ENCODE data around the gene HOXC4.

HOXC4 gene

GRCh38 chr12:54016051-54016450, 37.6 kb upstream of the HOXC4 start:
- DNase-seq, result no peak

GRCh38 chr12:54016478-54016964, 37.1 kb upstream of the HOXC4 start:
- no peak for DNase-seq

GRCh38 chr12:54017027-54017788, 36.4 kb upstream of the HOXC4 start:
- DNase-seq, result no peak

GRCh38 chr12:54017878-54018467, 35.7 kb upstream of the HOXC4 start:
- DNase-seq, result peak; percentile 78

GRCh38 chr12:54018468-54018984, 35.1 kb upstream of the HOXC4 start:
- DNase-seq, result no peak

- DNase-seq, result no peak
Measured at GRCh38 chr12:54019091-54019811, 34.4 kb upstream of the HOXC4 start.

- no peak for DNase-seq
Measured at GRCh38 chr12:54019924-54020590, 33.6 kb upstream of the HOXC4 start.

- DNase-seq, result no peak
Measured at GRCh38 chr12:54020591-54021405, 32.8 kb upstream of the HOXC4 start.

GRCh38 chr12:54021432-54022013, 32.1 kb upstream of the HOXC4 start:
- no peak for DNase-seq

- DNase-seq, result no peak
Measured at GRCh38 chr12:54022960-54023884, 30.4 kb upstream of the HOXC4 start.

- no peak for DNase-seq
Measured at GRCh38 chr12:54024127-54024526, 29.5 kb upstream of the HOXC4 start.

- DNase-seq, result no peak
Measured at GRCh38 chr12:54024581-54025305, 28.9 kb upstream of the HOXC4 start.

- DNase-seq, result no peak
Measured at GRCh38 chr12:54025499-54026405, 27.9 kb upstream of the HOXC4 start.

- no peak for DNase-seq
Measured at GRCh38 chr12:54026640-54027441, 26.8 kb upstream of the HOXC4 start.

GRCh38 chr12:54027442-54027786, 26.2 kb upstream of the HOXC4 start:
- no peak for DNase-seq

- no peak for DNase-seq
Measured at GRCh38 chr12:54028314-54029201, 25.1 kb upstream of the HOXC4 start, which contains the start of gene HOXC6. TSS of gene HOXC6 (plus strand) at chr12:54028440. CDS start at chr12:54028522, 82 bp downstream.

All from activated CD4-positive, alpha-beta T cell treated with anti-CD3 and anti-CD28 coated beads for 48 hours (primary cell).